Liver (tissue), 9 donors: ENCODE measurements around the gene ZNF536. TPM values are rescaled to one million over a fixed set of nuclear protein-coding genes. Genes with fewer than 3 reads are reported as not detected.

Experiments used
- DNase-seq: peaks from one replicate; pipeline ENCODE4 v3.0.0-alpha.2; 2017; ENCODE audit warnings: low spot score
- H3K27ac ChIP-seq, 2 donors: one replicate each; pipeline ENCODE4 v1.7.0; 2013; ENCODE audit warnings: inconsistent platforms in 2 of 2, low read length in 2 of 2, control low read depth in 1 of 2, low read depth in 1 of 2, mild to moderate bottlenecking in 1 of 2
- H3K27me3 ChIP-seq, 4 donors: one replicate each; pipeline versions ENCODE4 v1.6.1 to v1.7.0; 2013; ENCODE audit warnings: low read length in 3 of 4, inconsistent platforms in 1 of 4, mild to moderate bottlenecking in 1 of 4, moderate library complexity in 1 of 4; ENCODE audit not compliant: control insufficient read depth in 4 of 4, insufficient read depth in 4 of 4
- H3K36me3 ChIP-seq, 4 donors: one replicate each; pipeline versions ENCODE4 v1.6.1 to v1.7.0; 2013; ENCODE audit warnings: low read length in 3 of 4, mild to moderate bottlenecking in 3 of 4, low read depth in 1 of 4, moderate library complexity in 1 of 4; ENCODE audit not compliant: control insufficient read depth in 4 of 4, insufficient read depth in 3 of 4
- H3K4me1 ChIP-seq, 4 donors: one replicate each; pipeline versions ENCODE4 v1.6.1 to v1.7.0; 2013; ENCODE audit warnings: low read length in 3 of 4, mild to moderate bottlenecking in 3 of 4, moderate library complexity in 1 of 4; ENCODE audit not compliant: control insufficient read depth in 4 of 4, insufficient read depth in 4 of 4
- H3K4me3 ChIP-seq, 3 donors: one replicate each; pipeline versions ENCODE4 v1.6.1 to v1.7.0; 2013; ENCODE audit warnings: low read length in 3 of 3, control low read depth in 1 of 3, low read depth in 1 of 3, mild to moderate bottlenecking in 1 of 3
- H3K9ac ChIP-seq, 2 donors: one replicate each; pipeline ENCODE4 v1.7.0; 2013; ENCODE audit warnings: low read length in 2 of 2, mild to moderate bottlenecking in 2 of 2, moderate library complexity in 2 of 2, control low read depth in 1 of 2, low read depth in 1 of 2
- H3K9me3 ChIP-seq, 4 donors: one replicate each; pipeline versions ENCODE4 v1.6.1 to v1.7.0; 2013; ENCODE audit warnings: low read length in 3 of 4; ENCODE audit not compliant: control insufficient read depth in 4 of 4
- ATF3 ChIP-seq: IDR thresholded peaks from 2 replicates; pipeline ENCODE4 v1.6.1; 2016; ENCODE audit warnings: antibody characterized with exemption
- CTCF ChIP-seq: fragments of 150-350 bp; IDR thresholded peaks from 2 replicates; pipeline ENCODE4 v1.5.1; 2017; ENCODE audit warnings: improper control_type of control experiment, low read depth, low read length; ENCODE audit not compliant: missing input control
- EGR1 ChIP-seq, 2 donors: IDR thresholded peaks; 2 replicates each; pipeline ENCODE4 v1.6.1; 2016 to 2018; ENCODE audit warnings: antibody characterized with exemption in 2 of 2, low read depth in 2 of 2
- FOXA2 ChIP-seq: IDR thresholded peaks from 2 replicates; pipeline ENCODE4 v1.6.1; 2016; ENCODE audit warnings: antibody characterized with exemption
- GABPA ChIP-seq, 2 donors: IDR thresholded peaks in 1 of 2; conservative IDR thresholded peaks in 1 of 2; 2 replicates each; pipeline ENCODE4 v1.6.1; 2016; ENCODE audit warnings: antibody characterized with exemption in 2 of 2, mild to moderate bottlenecking in 1 of 2, moderate library complexity in 1 of 2
- HNF4A ChIP-seq, 2 donors: conservative IDR thresholded peaks; 2 replicates each; pipeline ENCODE4 v1.6.1; 2016; ENCODE audit warnings: antibody characterized with exemption in 2 of 2, mild to moderate bottlenecking in 2 of 2
- HNF4G ChIP-seq: IDR thresholded peaks from 2 replicates; pipeline ENCODE4 v1.6.1; 2016; ENCODE audit warnings: antibody characterized with exemption
- JUND ChIP-seq, 2 donors: IDR thresholded peaks; 2 replicates each; pipeline ENCODE4 v1.6.1; 2016; ENCODE audit warnings: antibody characterized with exemption in 2 of 2
- MAX ChIP-seq: IDR thresholded peaks from 2 replicates; pipeline ENCODE4 v1.6.1; 2016; ENCODE audit warnings: antibody characterized with exemption
- RAD21 ChIP-seq, 2 donors: IDR thresholded peaks; 2 replicates each; pipeline ENCODE4 v1.6.1; 2016; ENCODE audit warnings: antibody characterized with exemption in 2 of 2, mild to moderate bottlenecking in 2 of 2
- REST ChIP-seq: IDR thresholded peaks from 2 replicates; pipeline ENCODE4 v1.6.1; 2016; ENCODE audit warnings: antibody characterized with exemption, mild to moderate bottlenecking
- RXRA ChIP-seq, 2 donors: IDR thresholded peaks; 2 replicates each; pipeline ENCODE4 v1.6.1; 2017 to 2018; ENCODE audit warnings: antibody characterized with exemption in 2 of 2, mild to moderate bottlenecking in 1 of 2
- SP1 ChIP-seq: IDR thresholded peaks from 2 replicates; pipeline ENCODE4 v1.6.1; 2018; ENCODE audit warnings: antibody characterized with exemption, mild to moderate bottlenecking
- TAF1 ChIP-seq: conservative IDR thresholded peaks from 2 replicates; pipeline ENCODE4 v1.6.1; 2016; ENCODE audit warnings: antibody characterized with exemption, mild to moderate bottlenecking
- YY1 ChIP-seq: IDR thresholded peaks from 2 replicates; pipeline ENCODE4 v1.6.1; 2016; ENCODE audit warnings: antibody characterized with exemption, mild to moderate bottlenecking
- ZBTB33 ChIP-seq: IDR thresholded peaks from 2 replicates; pipeline ENCODE4 v1.6.1; 2016; ENCODE audit warnings: antibody characterized with exemption
- WGBS: extraction: QIAGEN DNeasy Blood & Tissue Kit; methylation state at CpG from one replicate; pipeline ENCODE4 v1.1.7; 2013; 5-methylcytosine and 5-hydroxymethylcytosine counted together
- polyA plus RNA-seq, 2 donors: library from polyadenylated mRNA; stranded (reverse) in 1 of 2; unstranded in 1 of 2; fragments of 200-250 nt in 1 of 2; fragments of >200 nt in 1 of 2; fragmentation: Nextera tagmentation in 1 of 2; extraction: Ambion mirVana in 1 of 2; gene quantifications; one replicate each; pipeline versions ENCODE4 v1.2.1 to v1.2.3, GENCODE V29; 2013 to 2015
- total RNA-seq, 2 donors: library from RNA; depleted of rRNA; stranded (reverse); fragments of >200 nt; gene quantifications; one replicate each; pipeline ENCODE4 v1.2.3, GENCODE V29; 2014
- donor health status: healthy.
- donor health status: healthy.
- donor health status: healthy.
- donor health status: healthy.
- donor health status: healthy.

The ZNF536 gene
- total and polyA plus RNA-seq, 4 donors: 0.02 to 0.17 (median 0.08) TPM

- WGBS: 67% methylated on average over 1 of the region's 1 CpG
Measured at GRCh38 chr19:30590596-30591229, 218.5 kb downstream of the ZNF536 start.

GRCh38 chr19:30593356-30593755, 221.2 kb downstream of the ZNF536 start:
- Histone ChIP-seq H3K4me1 (no peaks in the 10 kb centered on the region), H3K36me3 (no peaks in the 10 kb centered on the region), H3K27ac (no peak overlapping the region), H3K9ac (no peak overlapping the region), H3K4me3 (no peak overlapping the region), H3K9me3 (no peaks in the 10 kb centered on the region), H3K27me3 (peaks cover 0 to 4% (median 0%) of the 10 kb centered on the region in 4 donors)
- 83% methylated on average over 5 of the region's 5 CpGs for WGBS
- TF ChIP-seq ATF3 (no peak), YY1 (no peak)
- DNase-seq: no peak

More at GRCh38 chr19:30590596-30591229, 218.5 kb downstream of the ZNF536 start:
- Histone ChIP-seq H3K27ac (no peak overlapping the region), H3K4me3 (no peak overlapping the region), H3K9ac (no peak overlapping the region), H3K4me1 (no peaks in the 10 kb centered on the region), H3K27me3 (no peaks in the 10 kb centered on the region), H3K36me3 (no peaks in the 10 kb centered on the region), H3K9me3 (no peaks in the 10 kb centered on the region)
- no peak for DNase-seq
- no peak for TF ChIP-seq JUND (IDR thresholded peaks at IDR 0.05)
- TF ChIP-seq YY1: no peak
- no peak for TF ChIP-seq CTCF

- H3K4me3 ChIP-seq: no peak overlapping the region
- H3K9ac ChIP-seq: no peak overlapping the region
- no peak for DNase-seq
- no peak overlapping the region for H3K27ac ChIP-seq
- H3K4me1 ChIP-seq: no peaks in the 10 kb centered on the region
- H3K36me3 ChIP-seq: no peaks in the 10 kb centered on the region
- H3K27me3 ChIP-seq: peaks cover 0 to 4% (median 0%) of the 10 kb centered on the region in 4 donors
- H3K9me3 ChIP-seq: no peaks in the 10 kb centered on the region
- 57% methylated on average over 11 of the region's 11 CpGs for WGBS
- no peak for TF ChIP-seq MAX
- TF ChIP-seq SP1: no peak
- TF ChIP-seq ZBTB33: no peak
- TF ChIP-seq FOXA2: no peak
- no peak for TF ChIP-seq HNF4A (conservative IDR thresholded peaks at IDR 0.05)
- TF ChIP-seq TAF1: no peak
- TF ChIP-seq YY1: no peak
- TF ChIP-seq RAD21 (IDR thresholded peaks at IDR 0.05): no peak
- no peak for TF ChIP-seq JUND (IDR thresholded peaks at IDR 0.05)
- TF ChIP-seq HNF4G: no peak
- TF ChIP-seq CTCF: no peak
- no peak for TF ChIP-seq REST
- TF ChIP-seq EGR1 (IDR thresholded peaks at IDR 0.05; ENCODE audit: low read depth in 2 of 2): no peak
- TF ChIP-seq GABPA (IDR thresholded peaks at IDR 0.05 in 1 of 2, conservative IDR thresholded peaks at IDR 0.05 in 1 of 2): no peak
- no peak for TF ChIP-seq RXRA (IDR thresholded peaks at IDR 0.05)
Measured at GRCh38 chr19:30593975-30594745, 222.0 kb downstream of the ZNF536 start.
